Measurements from ENCODE around the gene FRMD4A. TPM values are rescaled to one million over a fixed set of nuclear protein-coding genes. Genes with fewer than 3 reads are reported as not detected.

FRMD4A gene
- total RNA-seq, 1 experiment from 2014 or later: 19.6 TPM

GRCh38 chr10:13706604-13707003 lies 624.1 kb downstream of the FRMD4A start:
- peak overlapping the region; percentile 45 to 94 (median 89) for H3K27ac Mint-ChIP-seq

More at GRCh38 chr10:13706604-13707003, 624.1 kb downstream of the FRMD4A start:
- Histone ChIP-seq H3K27ac (ENCODE audit: insufficient read length, low read depth, low read length) (no peak overlapping the region), H2BK12ac (ENCODE audit: insufficient read length, low read depth, low read length) (no peak overlapping the region), H2BK20ac (ENCODE audit: low read depth, low read length, poor library complexity, severe bottlenecking) (no peak overlapping the region), H2BK5ac (ENCODE audit: insufficient read length, low read length) (no peak overlapping the region), H3K9ac (ENCODE audit: extremely low read depth, insufficient read length, low read length) (peak overlapping the region; percentile 8), H3K14ac (ENCODE audit: insufficient read depth, low read length) (no peak overlapping the region; the same call in 1 of the 2 replicates), H2BK120ac (ENCODE audit: low read depth, low read length, poor library complexity, severe bottlenecking) (no peak overlapping the region), H3K4me2 (ENCODE audit: insufficient read depth, insufficient read length, low read length) (peak overlapping the region; percentile 60), H3K4ac (ENCODE audit: low read depth, low read length) (no peak overlapping the region), H4K5ac (ENCODE audit: insufficient read length, low read depth, low read length) (no peak overlapping the region), H3K23me2 (ENCODE audit: insufficient read length, low read depth, low read length, poor library complexity, severe bottlenecking) (peaks cover 12% of the 10 kb centered on the region), H3K18ac (ENCODE audit: insufficient read length, low read depth, low read length) (no peak overlapping the region), H4K91ac (ENCODE audit: insufficient read length, low read depth, low read length) (no peak overlapping the region), H4K8ac (replicated peaks; ENCODE audit: insufficient read length, low read depth, low read length) (no peak overlapping the region), H3K23ac (ENCODE audit: insufficient read length, low read depth, low read length) (no peak overlapping the region), H3K9me3 (ENCODE audit: control insufficient read depth, low read depth, low read length) (no peaks in the 10 kb centered on the region), H3K56ac (ENCODE audit: insufficient read length, low read depth, low read length) (no peak overlapping the region), H2BK15ac (ENCODE audit: low read depth, low read length) (no peak overlapping the region), H2AFZ (ENCODE audit: low read length) (no peak overlapping the region), H3K79me1 (ENCODE audit: insufficient read depth, low read depth, low read length, poor library complexity, severe bottlenecking) (no peaks in the 10 kb centered on the region), H3T11ph (ENCODE audit: low read length) (no peak overlapping the region), H3K27me3 (ENCODE audit: insufficient read depth, low read length) (no peaks in the 10 kb centered on the region), H3K79me2 (ENCODE audit: insufficient read depth, low read length) (no peaks in the 10 kb centered on the region), H4K20me1 (ENCODE audit: control insufficient read depth, insufficient read depth, insufficient read length) (no peaks in the 10 kb centered on the region), H2AK5ac (ENCODE audit: insufficient read length, low read length) (no peak overlapping the region), H3K4me1 (ENCODE audit: insufficient read depth, low read length) (peaks cover 2% of the 10 kb centered on the region; the same call in 1 of the 2 replicates)
- Mint-ChIP-seq H3K4me3 (peak overlapping the region; percentile 67 to 90), H3K27me3 (ENCODE audit: low read depth) (no peaks in the 10 kb centered on the region), H3K4me1 (peaks cover 74 to 86% of the 10 kb centered on the region in 2 experiments), H3K36me3 (ENCODE audit: insufficient read depth in 1 of 3, low read depth in 3 of 3) (peaks cover 4 to 8% (median 4%) of the 10 kb centered on the region in 3 experiments; a peak in 4 of 7 replicates), H3K9me3 (no peaks in the 10 kb centered on the region)
- no peak for TF ChIP-seq CTCF (conservative IDR thresholded peaks at IDR 0.05)
- DNase-seq: no peak
- WGBS (ENCODE audit: extremely low coverage, insufficient read length, low lambda C conversion rate): no CpG with 5 or more reads among the region's 10 CpGs

Data from H9 (cell line).